GM08714 (cell line): ENCODE measurements around the gene XRN2.
"Not testable (repeated sequence)": the region's sequence is repeated elsewhere in the genome, so short reads cannot be mapped to it uniquely, and the experiment has no call there.

Experiments
- H3K4me3 ChIP-seq: fragments of 200-500 bp; sonication (Bioruptor generic); 2 replicates; pipeline ENCODE4 v1.5.1; 2014; ENCODE audit warnings: mild to moderate bottlenecking, low read length, inconsistent platforms
- ZNF274 ChIP-seq: IDR thresholded peaks from 2 replicates; pipeline ENCODE4 v1.6.1; 2012; ENCODE audit warnings: mild to moderate bottlenecking, low read depth, low read length

The XRN2 gene

DNA sequence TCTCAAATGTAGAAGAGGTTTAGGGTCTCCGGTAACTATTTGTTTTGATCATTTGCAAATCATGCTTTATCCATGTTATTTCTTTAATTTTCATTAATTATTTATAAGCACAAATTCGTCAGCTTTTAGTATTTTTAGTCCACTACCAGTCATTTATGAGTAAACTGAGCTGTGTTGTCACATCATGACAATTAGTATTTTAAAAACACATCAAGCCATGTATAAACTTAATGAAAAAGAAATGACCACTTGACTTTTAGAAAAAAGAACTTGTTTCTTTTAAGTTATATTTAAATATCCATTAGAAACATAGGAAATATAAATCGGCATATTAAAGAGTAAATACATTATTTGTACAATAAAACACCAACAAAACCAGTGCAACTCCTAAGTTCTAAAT, 91.4 kb downstream of the XRN2 start:
- TF ChIP-seq ZNF274: no peak
- H3K4me3 ChIP-seq: no peak overlapping the region

DNA sequence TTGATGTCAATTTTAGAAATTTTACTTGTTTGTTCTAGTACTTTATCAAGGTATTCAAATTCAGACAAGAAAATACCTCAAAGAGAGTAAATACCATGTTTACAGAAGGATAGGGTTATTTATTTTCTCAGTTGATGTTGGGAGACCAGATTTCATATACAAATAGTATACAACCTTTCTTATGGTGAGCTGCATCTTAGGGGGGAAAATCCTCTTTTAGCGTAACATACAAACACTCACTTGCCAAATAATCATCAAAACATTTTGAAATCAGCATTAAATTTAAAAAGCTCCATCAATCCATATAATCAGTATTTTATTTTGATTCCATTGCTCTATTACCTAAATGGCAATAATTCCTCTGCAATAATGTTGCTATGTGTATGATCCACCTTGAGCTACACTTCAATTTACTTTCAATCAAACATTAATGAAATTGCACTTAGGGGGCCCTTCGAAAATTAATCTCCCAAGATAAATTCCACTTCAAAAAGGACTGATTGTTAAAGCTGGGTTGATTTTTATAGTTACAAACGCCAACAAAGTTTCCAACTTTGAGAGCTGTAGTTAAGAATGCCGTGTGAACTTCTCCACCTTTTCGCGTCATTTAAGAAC, 92.0 kb downstream of the XRN2 start:
- no peak for TF ChIP-seq ZNF274
- H3K4me3 ChIP-seq: no peak overlapping the region

DNA sequence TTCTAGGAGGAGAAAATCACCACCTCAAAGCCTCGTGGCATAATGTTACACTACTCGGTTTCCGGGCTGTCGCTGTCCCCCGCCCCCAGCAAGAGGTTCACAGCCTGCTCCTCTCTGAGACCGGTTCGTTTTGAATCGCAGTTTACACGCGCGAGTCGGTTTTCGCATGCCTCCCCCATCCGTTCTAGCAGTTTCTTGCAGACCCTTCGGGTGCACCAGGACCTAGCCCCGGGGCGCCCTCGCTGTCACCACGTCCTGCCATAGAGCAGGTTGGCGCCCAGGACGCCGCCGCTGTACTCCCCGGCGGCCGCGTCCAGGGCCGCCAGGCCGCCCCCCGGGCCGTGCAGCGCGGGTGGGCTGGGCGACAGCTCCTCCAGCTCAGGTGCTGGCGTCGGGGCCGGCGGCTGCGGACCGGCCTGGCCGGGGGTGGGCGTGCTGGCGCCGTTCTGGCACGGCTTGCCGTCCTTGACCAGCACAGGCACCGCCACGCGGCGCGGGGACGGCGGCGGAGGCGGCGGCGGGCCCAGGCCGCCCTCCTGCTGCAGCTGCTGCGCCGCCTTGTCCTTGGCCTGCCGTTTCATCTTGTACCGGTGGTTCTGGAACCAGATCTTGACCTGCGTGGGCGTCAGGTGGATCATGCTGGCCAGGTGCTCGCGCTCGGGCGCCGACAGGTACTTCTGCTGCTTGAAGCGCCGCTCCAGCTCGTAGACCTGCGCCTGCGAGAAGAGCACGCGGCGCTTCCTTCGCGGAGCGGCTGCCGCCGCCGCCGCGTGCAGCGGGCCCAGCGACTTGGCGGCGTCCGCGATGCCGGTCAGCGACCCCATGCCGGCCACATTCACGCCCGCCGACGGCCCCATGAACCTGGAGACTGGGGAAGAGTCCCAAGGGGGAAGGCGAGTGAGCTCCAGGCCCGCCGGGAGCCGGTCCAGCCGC, 92.8 kb downstream of the XRN2 start:
- no peak for TF ChIP-seq ZNF274
- H3K4me3 ChIP-seq: no peak overlapping the region; the same call in 1 of the 2 replicates

DNA sequence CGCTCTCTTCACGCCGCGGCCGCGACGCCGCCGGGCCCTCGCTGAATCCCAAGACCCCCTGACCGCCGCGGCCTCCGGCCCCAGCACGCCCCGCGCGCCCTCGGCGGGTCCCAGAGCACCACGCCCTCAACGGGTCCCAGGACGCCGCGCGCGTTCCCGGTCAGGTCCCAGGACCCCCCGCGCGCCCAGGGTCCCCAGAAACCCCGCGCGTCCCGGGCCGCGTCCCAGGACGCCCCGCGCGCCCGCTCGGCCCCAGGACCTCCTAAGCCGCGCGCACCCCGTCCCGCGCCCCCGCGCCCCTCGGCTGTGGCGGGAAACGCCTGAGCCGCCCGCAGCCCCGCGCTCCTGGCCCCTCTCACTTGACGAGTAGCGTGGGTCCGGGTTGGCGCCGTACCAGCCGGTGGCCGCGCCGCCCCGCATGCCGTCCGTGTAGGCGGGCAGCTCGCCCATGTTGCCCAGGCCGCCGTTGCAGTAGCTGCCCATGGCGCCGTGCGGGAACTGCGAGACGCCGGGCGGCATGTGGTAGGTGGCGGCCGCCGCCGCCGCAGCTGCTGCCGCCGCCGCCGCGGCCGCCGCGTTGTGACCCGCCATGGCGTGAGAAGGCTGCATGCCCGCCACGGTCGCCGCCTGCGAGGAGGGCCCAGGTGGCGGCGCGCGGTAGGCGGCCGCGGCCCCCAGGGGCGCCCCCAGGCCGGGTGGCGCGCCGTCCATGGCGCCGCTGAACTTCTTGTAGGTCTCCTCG, 93.6 kb downstream of the XRN2 start:
- peak overlapping the region; percentile 44; the same call in 1 of the 2 replicates for H3K4me3 ChIP-seq
- no peak for TF ChIP-seq ZNF274

DNA sequence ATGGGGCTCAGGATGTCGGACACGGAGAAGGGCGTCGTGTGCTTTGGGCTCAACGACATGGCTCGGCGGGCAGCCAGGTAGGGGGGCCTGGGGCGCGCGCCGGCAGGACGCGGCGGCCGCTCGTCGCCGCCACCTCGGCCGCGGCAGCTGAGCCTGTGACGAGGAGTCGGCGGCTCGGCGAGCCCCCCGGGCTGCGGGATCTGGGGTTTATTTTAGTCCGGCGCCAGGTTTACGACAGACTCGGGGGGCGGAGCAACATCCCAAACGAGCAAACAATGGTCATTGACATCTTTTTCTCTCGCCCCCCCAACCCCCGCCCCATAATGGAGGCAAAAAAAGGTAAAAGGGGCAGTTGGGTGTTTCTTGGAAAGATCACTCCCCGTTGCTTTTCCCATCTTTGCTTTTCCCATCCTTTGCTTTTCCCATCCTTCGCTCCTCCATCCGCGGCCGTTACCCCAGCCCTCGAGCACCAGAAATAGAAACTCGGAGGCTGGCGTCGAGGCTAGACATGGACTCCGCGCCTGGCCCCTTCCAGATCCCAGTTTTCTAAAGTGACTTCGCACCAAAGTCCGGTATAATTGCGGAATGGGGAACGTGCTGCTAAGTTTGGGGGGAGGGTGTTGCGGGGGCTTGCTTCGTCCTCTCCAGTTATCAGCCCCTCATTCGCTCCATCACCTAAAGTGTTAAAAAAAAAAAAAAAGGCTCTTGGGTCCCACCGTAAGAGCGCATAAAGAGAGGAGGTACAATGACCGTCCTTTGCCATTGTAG, 94.4 kb downstream of the XRN2 start, which contains the start of gene NKX2-4:
Gene NKX2-4 (minus strand): TSS at position 186 of the 768 bp plus-strand sequence. CDS start 127 bp downstream, at position 59.
- H3K4me3 ChIP-seq: peak within 1 kb of the TSS; percentile 44; the same call in 1 of the 2 replicates
- TF ChIP-seq ZNF274: no peak

DNA sequence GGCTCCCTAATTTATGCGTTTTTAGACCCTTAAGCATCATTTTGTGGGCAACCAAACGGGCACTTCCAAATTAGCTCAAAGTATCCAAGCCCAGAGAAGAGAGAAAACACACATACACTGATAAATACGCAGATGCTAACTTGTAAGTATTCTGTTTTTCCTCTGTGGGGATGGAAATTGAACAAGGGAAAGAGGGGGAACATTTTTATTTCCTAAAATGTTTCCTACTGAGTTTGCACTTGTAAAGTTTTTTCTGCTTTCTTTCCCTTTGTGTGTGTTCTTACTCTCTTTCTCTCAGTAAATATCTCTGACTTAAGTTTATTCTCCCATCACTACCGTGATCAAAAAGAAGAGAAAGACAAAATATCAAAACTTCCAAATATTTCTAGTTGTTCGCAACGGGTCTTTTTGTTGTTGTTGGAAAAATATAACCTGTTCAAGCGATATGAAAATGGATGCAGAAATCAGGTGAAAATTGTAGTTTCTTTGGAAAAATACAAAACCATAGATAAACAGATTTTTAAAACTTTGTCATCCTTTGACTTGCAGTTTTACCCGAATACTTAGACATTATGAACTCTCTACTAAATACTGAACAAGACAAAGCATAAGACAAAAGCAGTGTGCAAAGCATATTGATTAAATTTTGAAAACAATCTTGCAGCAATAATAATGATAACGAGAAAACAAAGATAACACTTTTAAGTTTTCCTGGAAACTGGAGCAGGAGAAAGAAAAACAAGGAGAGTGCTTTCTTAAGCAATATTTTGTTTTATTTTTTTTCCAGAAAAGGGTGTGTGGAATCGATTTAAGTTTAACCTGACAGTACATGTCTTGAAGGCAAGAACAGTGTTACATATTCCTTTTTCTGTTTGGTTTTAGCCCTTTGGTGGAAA, 95.2 kb downstream of the XRN2 start:
- no peak for TF ChIP-seq ZNF274
- no peak overlapping the region for H3K4me3 ChIP-seq

DNA sequence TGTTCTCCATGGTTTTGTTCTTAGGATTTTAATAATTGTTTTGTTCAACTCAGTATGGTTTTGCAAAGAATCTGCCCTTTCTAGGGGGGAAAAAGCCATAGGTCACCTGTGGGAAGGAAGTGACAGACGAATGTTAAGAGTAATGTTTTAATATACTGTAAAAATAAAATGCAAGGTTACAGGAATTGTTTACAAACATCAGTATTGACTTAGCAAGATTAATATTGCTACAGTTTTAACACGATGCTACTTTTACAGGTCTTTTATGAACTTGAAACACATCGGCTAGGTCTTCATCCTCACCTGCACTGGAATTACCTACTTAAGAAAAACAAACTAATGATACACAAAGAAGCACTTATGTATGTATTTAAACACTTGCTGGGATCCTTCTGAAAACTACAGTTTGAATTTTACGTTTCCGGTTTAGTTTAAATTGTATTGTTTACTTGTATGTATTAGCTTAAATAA, 95.9 kb downstream of the XRN2 start:
- H3K4me3 ChIP-seq: no peak overlapping the region
- no peak for TF ChIP-seq ZNF274

DNA sequence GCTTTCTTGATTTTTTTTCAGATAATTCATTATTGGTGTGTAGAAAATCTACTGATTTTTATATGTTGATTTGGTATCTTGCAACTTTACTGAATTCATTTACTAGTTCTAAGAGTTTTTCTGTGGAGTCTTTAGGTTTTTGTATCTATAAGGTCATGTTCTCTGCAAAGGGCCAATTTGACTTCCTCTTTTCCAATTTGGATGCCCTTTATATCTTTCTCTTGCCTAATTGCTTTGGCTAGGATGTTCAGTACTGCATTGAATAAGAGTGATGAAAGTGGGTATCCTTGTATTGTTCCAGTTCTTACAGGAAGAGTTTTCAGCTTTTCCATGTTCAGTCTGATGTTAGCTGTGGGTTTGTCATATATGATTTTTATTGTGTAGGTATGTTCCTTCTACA, 108.6 kb downstream of the XRN2 start:
- no peak for TF ChIP-seq ZNF274
- no peak overlapping the region for H3K4me3 ChIP-seq

DNA sequence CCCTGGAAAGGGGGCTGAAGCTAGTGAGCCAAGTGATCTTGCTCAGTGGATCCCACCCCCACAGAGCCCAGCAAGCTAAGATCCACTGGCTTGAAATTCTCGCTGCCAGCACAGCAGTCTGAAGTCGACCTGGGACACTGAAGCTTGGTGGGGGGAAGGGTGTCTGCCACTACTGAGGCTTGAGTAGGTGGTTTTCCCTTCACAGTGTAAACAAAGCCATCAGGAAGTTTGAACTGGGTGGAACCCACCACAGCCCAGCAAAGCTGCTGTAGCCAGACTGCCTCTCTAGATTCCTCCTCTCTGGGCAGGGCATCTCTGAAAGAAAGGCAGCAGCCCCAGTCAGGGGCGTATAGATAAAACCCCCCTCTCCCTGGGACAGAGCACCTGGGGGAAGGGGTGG, 110.9 kb downstream of the XRN2 start:
- not testable (repeated sequence) for H3K4me3 ChIP-seq

DNA sequence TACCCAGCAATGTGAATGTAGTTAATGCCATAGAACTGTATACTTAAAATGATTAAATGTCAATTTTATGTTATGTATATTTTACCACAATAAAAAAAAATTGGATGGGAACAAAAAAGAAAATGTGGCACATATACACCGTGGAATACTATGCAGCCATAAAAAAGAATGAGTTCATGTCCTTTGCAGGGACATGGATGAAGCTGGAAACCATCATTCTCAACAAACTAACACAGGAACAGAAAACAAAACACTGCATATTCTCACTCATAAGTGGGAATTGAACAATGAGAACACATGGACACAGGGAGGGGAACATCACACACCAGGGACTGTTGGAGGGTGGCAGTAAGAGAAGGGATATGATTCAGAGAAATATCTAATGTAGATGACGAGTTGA, 116.0 kb downstream of the XRN2 start:
- H3K4me3 ChIP-seq: not testable (repeated sequence)

DNA sequence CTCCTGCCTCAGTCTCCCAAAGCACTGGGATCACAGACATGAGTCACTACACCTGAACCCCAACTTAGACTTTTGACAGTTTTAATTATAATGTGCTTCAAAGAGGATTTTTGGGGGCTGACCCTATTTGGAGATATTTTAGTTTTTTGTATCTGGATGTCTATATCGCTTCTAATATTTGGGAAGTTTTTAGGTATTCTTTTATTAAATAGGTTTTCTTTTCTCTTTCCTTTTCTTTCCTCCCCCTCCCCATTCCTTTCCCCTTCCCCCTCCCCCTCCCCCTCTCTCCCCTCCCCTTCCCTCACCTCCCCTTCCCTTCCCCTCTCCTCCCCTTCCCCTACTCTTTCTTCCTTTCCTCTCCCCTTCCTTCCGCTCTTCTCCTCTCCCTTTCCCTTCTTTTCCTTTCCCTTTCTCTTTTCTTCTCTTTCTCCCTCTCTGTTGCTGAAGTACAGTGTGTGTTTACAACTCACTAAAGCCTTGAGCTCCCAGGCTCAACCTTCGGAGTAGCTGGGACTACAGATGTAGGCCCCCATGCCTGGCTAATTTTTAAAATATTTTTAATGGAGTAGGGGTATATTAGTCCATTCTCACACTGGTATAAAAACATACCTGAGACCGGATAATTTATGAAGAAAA, 118.6 kb downstream of the XRN2 start:
- TF ChIP-seq ZNF274: no peak
- no peak overlapping the region for H3K4me3 ChIP-seq

DNA sequence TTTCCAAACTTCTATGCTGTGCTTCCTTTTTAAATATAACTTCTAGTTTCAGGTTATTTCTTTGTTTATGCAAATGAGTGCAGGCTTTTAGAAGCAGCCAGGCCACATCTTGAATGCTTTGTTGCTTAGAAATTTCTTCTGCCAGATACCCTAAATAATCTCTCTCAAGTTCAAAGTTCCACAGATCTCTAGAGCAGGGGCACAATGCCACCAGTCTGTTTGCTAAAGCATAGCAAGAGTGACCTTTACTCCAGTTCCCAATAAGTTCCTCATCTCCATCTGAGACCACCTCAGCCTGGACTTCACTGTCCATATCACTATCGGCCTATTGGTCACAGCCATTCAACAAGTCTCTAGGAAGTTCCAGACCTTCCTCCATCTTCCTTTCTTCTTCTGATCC, 120.6 kb downstream of the XRN2 start:
- not testable (repeated sequence) for H3K4me3 ChIP-seq
